Measurements from ENCODE around the gene USP4. TPM values are rescaled to one million over a fixed set of nuclear protein-coding genes. Genes with fewer than 3 reads are reported as not detected.

The USP4 gene
- total and polyA plus RNA-seq, 2 experiments from 2014 or later: 16.9 to 20.3 TPM

DNA sequence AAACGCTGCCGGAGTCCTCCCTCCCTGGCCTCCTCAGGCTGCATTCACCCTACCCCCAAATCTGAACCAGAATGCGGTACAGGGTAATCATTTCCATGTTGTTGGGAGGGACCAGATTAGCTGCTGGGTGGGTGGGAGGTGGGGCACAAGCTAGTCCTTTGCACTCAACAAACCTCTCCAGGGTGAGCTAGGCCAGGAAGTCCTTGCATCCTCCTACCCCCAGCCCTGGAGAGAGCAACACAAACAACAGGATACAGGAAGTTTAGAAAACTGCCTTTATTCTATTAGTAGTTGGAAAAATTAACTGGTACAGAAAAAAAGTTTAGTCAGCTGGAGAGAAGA is 19.0 kb upstream of the USP4 start (continued):
- TF ChIP-seq, protein P1, sequence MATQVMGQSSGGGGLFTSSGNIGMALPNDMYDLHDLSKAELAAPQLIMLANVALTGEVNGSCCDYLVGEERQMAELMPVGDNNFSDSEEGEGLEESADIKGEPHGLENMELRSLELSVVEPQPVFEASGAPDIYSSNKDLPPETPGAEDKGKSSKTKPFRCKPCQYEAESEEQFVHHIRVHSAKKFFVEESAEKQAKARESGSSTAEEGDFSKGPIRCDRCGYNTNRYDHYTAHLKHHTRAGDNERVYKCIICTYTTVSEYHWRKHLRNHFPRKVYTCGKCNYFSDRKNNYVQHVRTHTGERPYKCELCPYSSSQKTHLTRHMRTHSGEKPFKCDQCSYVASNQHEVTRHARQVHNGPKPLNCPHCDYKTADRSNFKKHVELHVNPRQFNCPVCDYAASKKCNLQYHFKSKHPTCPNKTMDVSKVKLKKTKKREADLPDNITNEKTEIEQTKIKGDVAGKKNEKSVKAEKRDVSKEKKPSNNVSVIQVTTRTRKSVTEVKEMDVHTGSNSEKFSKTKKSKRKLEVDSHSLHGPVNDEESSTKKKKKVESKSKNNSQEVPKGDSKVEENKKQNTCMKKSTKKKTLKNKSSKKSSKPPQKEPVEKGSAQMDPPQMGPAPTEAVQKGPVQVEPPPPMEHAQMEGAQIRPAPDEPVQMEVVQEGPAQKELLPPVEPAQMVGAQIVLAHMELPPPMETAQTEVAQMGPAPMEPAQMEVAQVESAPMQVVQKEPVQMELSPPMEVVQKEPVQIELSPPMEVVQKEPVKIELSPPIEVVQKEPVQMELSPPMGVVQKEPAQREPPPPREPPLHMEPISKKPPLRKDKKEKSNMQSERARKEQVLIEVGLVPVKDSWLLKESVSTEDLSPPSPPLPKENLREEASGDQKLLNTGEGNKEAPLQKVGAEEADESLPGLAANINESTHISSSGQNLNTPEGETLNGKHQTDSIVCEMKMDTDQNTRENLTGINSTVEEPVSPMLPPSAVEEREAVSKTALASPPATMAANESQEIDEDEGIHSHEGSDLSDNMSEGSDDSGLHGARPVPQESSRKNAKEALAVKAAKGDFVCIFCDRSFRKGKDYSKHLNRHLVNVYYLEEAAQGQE (IDR thresholded peaks at IDR 0.05; ENCODE audit: unreplicated experiment): no peak

DNA sequence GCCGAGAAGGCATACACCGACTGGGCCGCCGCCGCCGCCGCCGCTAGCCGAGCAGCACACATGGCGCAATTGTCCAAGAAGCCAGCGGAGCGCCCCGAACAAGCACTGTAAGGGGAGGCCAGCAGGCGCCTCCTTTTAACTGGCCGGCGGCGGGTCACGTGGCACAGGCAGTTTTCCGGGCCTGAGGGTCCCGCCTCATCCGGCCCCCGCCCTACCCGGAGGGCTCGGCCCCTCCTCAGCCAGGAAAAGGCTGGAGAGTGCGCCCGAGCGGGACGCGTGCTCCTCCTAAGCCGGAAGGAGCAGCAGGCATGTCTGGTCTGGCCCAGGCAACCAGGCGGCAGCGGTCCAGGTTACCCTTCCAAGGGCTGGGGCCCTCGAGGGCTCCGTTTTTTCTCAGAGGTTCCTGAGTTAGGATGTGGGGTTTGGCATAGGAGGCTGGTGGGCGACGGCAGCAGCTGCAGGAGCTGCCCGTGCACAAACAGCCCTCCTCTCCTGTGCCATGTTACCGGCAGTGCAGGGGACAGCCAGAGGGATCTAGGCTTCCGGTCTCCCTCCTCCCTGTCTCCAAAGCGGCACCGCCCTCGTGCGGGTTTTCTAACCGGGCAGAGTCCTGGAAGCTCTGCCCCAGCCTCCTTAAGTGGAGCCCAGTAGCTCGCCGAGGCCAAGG is 18.5 kb upstream of the USP4 start, which contains the start of gene GPX1:
GPX1 (minus strand) TSS at position 137 of the 667 bp plus-strand sequence; CDS start at position 62, 75 bp downstream.
- Histone ChIP-seq H3K27ac (ENCODE audit: low read depth) (peak within 1 kb of the TSS; percentile 95), H3K36me3 (ENCODE audit: insufficient read depth) (peaks cover 38% of the 10 kb centered on the region), H2AFZ (0 out of 2 replicates have a peak within 1 kb of the TSS, but pooled peaks have one; percentile 23), H3K79me2 (replicated peaks; ENCODE audit: insufficient read depth) (peaks cover 17% of the 10 kb centered on the region), H4K20me1 (replicated peaks; ENCODE audit: insufficient read depth) (peaks cover 7% of the 10 kb centered on the region), H3K4me3 (peak within 1 kb of the TSS; percentile 94), H3F3A (replicated peaks; ENCODE audit: low read depth) (peaks cover 37% of the 10 kb centered on the region), H3K9me2 (ENCODE audit: insufficient read depth) (no peaks in the 10 kb centered on the region), H3K4me2 (peak within 1 kb of the TSS; percentile 92), H3K27me3 (ENCODE audit: insufficient read depth) (no peaks in the 10 kb centered on the region), H3K4me1 (ENCODE audit: insufficient read depth) (peaks cover 14% of the 10 kb centered on the region; the same call in 1 of the 2 replicates)
- DNase-seq (ENCODE audit: low spot score): peak; percentile 98
- Mint-ChIP-seq H3K36me3 (ENCODE audit: low read depth) (peaks cover 78% of the 10 kb centered on the region), H3K4me3 (peak within 1 kb of the TSS; percentile 96), H3K9me3 (no peaks in the 10 kb centered on the region), H3K27me3 (ENCODE audit: insufficient read depth, low read depth, poor library complexity) (peaks cover 13% of the 10 kb centered on the region), H3K4me1 (peaks cover 24% of the 10 kb centered on the region), H3K27ac (peak within 1 kb of the TSS; percentile 96)
- peak; percentile 95 for ATAC-seq
- TF ChIP-seq CREB1 (CRISPR knock-in tag; IDR thresholded peaks at IDR 0.05; ENCODE audit: low read depth) (no peak), NANOG (IDR thresholded peaks at IDR 0.05; ENCODE audit: borderline replicate concordance) (no peak), ZNF114 (CRISPR knock-in tag; IDR thresholded peaks at IDR 0.05) (no peak), STAT1 (IDR thresholded peaks at IDR 0.05; ENCODE audit: unreplicated experiment) (no peak), EZH2 (IDR thresholded peaks at IDR 0.05; ENCODE audit: low read depth, unreplicated experiment) (no peak), POLR2AphosphoS5 (IDR thresholded peaks at IDR 0.05; ENCODE audit: low read depth) (peak; percentile 95), EZH2phosphoT487 (IDR thresholded peaks at IDR 0.05; ENCODE audit: unreplicated experiment) (no peak)
- TF ChIP-seq, protein P2, sequence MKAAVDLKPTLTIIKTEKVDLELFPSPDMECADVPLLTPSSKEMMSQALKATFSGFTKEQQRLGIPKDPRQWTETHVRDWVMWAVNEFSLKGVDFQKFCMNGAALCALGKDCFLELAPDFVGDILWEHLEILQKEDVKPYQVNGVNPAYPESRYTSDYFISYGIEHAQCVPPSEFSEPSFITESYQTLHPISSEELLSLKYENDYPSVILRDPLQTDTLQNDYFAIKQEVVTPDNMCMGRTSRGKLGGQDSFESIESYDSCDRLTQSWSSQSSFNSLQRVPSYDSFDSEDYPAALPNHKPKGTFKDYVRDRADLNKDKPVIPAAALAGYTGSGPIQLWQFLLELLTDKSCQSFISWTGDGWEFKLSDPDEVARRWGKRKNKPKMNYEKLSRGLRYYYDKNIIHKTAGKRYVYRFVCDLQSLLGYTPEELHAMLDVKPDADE (IDR thresholded peaks at IDR 0.05): peak; percentile 11; the same call in 1 of the 2 replicates
- TF ChIP-seq, protein P3, sequence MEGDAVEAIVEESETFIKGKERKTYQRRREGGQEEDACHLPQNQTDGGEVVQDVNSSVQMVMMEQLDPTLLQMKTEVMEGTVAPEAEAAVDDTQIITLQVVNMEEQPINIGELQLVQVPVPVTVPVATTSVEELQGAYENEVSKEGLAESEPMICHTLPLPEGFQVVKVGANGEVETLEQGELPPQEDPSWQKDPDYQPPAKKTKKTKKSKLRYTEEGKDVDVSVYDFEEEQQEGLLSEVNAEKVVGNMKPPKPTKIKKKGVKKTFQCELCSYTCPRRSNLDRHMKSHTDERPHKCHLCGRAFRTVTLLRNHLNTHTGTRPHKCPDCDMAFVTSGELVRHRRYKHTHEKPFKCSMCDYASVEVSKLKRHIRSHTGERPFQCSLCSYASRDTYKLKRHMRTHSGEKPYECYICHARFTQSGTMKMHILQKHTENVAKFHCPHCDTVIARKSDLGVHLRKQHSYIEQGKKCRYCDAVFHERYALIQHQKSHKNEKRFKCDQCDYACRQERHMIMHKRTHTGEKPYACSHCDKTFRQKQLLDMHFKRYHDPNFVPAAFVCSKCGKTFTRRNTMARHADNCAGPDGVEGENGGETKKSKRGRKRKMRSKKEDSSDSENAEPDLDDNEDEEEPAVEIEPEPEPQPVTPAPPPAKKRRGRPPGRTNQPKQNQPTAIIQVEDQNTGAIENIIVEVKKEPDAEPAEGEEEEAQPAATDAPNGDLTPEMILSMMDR (conservative IDR thresholded peaks at IDR 0.05; ENCODE audit: low read depth in 2 of 2): 0 out of 4 replicates have a peak, but pooled peaks of 1 of the 2 experiments have one; percentile 7
- TF ChIP-seq, protein P4, sequence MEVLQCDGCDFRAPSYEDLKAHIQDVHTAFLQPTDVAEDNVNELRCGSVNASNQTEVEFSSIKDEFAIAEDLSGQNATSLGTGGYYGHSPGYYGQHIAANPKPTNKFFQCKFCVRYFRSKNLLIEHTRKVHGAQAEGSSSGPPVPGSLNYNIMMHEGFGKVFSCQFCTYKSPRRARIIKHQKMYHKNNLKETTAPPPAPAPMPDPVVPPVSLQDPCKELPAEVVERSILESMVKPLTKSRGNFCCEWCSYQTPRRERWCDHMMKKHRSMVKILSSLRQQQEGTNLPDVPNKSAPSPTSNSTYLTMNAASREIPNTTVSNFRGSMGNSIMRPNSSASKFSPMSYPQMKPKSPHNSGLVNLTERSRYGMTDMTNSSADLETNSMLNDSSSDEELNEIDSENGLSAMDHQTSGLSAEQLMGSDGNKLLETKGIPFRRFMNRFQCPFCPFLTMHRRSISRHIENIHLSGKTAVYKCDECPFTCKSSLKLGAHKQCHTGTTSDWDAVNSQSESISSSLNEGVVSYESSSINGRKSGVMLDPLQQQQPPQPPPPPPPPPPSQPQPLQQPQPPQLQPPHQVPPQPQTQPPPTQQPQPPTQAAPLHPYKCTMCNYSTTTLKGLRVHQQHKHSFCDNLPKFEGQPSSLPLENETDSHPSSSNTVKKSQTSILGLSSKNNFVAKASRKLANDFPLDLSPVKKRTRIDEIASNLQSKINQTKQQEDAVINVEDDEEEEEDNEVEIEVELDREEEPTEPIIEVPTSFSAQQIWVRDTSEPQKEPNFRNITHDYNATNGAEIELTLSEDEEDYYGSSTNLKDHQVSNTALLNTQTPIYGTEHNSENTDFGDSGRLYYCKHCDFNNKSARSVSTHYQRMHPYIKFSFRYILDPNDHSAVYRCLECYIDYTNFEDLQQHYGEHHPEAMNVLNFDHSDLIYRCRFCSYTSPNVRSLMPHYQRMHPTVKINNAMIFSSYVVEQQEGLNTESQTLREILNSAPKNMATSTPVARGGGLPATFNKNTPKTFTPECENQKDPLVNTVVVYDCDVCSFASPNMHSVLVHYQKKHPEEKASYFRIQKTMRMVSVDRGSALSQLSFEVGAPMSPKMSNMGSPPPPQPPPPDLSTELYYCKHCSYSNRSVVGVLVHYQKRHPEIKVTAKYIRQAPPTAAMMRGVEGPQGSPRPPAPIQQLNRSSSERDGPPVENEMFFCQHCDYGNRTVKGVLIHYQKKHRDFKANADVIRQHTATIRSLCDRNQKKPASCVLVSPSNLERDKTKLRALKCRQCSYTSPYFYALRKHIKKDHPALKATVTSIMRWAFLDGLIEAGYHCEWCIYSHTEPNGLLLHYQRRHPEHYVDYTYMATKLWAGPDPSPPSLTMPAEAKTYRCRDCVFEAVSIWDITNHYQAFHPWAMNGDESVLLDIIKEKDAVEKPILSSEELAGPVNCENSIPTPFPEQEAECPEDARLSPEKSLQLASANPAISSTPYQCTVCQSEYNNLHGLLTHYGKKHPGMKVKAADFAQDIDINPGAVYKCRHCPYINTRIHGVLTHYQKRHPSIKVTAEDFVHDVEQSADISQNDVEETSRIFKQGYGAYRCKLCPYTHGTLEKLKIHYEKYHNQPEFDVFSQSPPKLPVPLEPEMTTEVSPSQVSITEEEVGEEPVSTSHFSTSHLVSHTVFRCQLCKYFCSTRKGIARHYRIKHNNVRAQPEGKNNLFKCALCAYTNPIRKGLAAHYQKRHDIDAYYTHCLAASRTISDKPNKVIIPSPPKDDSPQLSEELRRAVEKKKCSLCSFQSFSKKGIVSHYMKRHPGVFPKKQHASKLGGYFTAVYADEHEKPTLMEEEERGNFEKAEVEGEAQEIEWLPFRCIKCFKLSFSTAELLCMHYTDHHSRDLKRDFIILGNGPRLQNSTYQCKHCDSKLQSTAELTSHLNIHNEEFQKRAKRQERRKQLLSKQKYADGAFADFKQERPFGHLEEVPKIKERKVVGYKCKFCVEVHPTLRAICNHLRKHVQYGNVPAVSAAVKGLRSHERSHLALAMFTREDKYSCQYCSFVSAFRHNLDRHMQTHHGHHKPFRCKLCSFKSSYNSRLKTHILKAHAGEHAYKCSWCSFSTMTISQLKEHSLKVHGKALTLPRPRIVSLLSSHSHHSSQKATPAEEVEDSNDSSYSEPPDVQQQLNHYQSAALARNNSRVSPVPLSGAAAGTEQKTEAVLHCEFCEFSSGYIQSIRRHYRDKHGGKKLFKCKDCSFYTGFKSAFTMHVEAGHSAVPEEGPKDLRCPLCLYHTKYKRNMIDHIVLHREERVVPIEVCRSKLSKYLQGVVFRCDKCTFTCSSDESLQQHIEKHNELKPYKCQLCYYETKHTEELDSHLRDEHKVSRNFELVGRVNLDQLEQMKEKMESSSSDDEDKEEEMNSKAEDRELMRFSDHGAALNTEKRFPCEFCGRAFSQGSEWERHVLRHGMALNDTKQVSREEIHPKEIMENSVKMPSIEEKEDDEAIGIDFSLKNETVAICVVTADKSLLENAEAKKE (CRISPR knock-in tag; IDR thresholded peaks at IDR 0.05): no peak

Measured in GM23338 (cell line).